Lung (tissue), 12 donors: Measurements from ENCODE around the gene CSNK2A1. TPM values are rescaled to one million over a fixed set of nuclear protein-coding genes. Genes with fewer than 3 reads are reported as not detected.
"Not testable (repeated sequence)": the region's sequence is repeated elsewhere in the genome, so short reads cannot be mapped to it uniquely, and the experiment has no call there.

ENCODE experiments used
- ATAC-seq: fragments of 200-7000 bp; cut with Tn5 transposase; one replicate; pipeline ENCODE4 v1.9.1; 2020; ENCODE audit warnings: moderate number of reproducible peaks; ENCODE audit not compliant: insufficient read depth, low FRiP score
- DNase-seq, 3 donors: peaks; one replicate each; pipeline ENCODE4 v3.0.0-alpha.2; 2013 to 2017
- H3K27ac ChIP-seq, 2 donors: one replicate each; pipeline ENCODE4 v1.5.1; 2013; ENCODE audit warnings: mild to moderate bottlenecking in 2 of 2, moderate library complexity in 2 of 2, control low read depth in 1 of 2, inconsistent platforms in 1 of 2, low read depth in 1 of 2, low read length in 1 of 2
- H3K27me3 ChIP-seq, 3 donors: one replicate each; pipeline ENCODE4 v1.5.1; 2013; ENCODE audit warnings: low read length in 2 of 3; ENCODE audit not compliant: control insufficient read depth in 3 of 3, insufficient read depth in 3 of 3
- H3K36me3 ChIP-seq, 4 donors: one replicate each; pipeline ENCODE4 v1.5.1; 2013; ENCODE audit warnings: low read length in 4 of 4, mild to moderate bottlenecking in 1 of 4, moderate library complexity in 1 of 4; ENCODE audit not compliant: control insufficient read depth in 4 of 4, insufficient read depth in 4 of 4
- H3K4me1 ChIP-seq, 5 donors: one replicate each; pipeline ENCODE4 v1.5.1; 2013; ENCODE audit warnings: low read length in 5 of 5, mild to moderate bottlenecking in 2 of 5, moderate library complexity in 1 of 5; ENCODE audit not compliant: control insufficient read depth in 5 of 5, insufficient read depth in 5 of 5
- H3K4me3 ChIP-seq: one replicate; pipeline ENCODE4 v1.5.1; 2013; ENCODE audit warnings: mild to moderate bottlenecking, control low read depth, moderate library complexity
- H3K9ac ChIP-seq, 2 donors: one replicate each; pipeline ENCODE4 v1.5.1; 2013; ENCODE audit warnings: low read length in 2 of 2, control low read depth in 1 of 2; ENCODE audit not compliant: insufficient read depth in 1 of 2
- H3K9me3 ChIP-seq, 4 donors: one replicate each; pipeline ENCODE4 v1.5.1; 2013; ENCODE audit warnings: low read length in 3 of 4, mild to moderate bottlenecking in 1 of 4, moderate library complexity in 1 of 4; ENCODE audit not compliant: control insufficient read depth in 4 of 4, insufficient read depth in 3 of 4
- WGBS, 2 donors: extraction: QIAGEN DNeasy Blood & Tissue Kit; methylation state at CpG; one replicate each; pipeline ENCODE4 v1.1.7; 2013; 5-methylcytosine and 5-hydroxymethylcytosine counted together
- polyA plus RNA-seq, 2 donors: library from polyadenylated mRNA; stranded (reverse); fragments of 200-250 nt; gene quantifications; one replicate each; pipeline ENCODE4 v1.2.1, GENCODE V29; 2013
- total RNA-seq, 2 donors: library from RNA; depleted of rRNA in 1 of 2; stranded (reverse); fragments of >200 nt in 1 of 2; gene quantifications; one replicate each; pipeline ENCODE4 v1.2.1, GENCODE V29; 2014 to 2021
- TF ChIP-seq, protein P1 (sequence below): IDR thresholded peaks from 2 replicates; pipeline ENCODE4 v1.5.1; 2012; ENCODE audit warnings: mild to moderate bottlenecking; ENCODE audit errors: control extremely low read depth, extremely low read depth
- donor health status: control.
- donor health status: control.
- donor health status: Bipolar disorder and iron deficiency.
- donor health status: healthy.
- donor health status: DM: yes; HTN: yes; CAD: no.

Gene CSNK2A1
- total and polyA plus RNA-seq, 4 donors: 20.5 to 186 (median 60.7) TPM

DNA sequence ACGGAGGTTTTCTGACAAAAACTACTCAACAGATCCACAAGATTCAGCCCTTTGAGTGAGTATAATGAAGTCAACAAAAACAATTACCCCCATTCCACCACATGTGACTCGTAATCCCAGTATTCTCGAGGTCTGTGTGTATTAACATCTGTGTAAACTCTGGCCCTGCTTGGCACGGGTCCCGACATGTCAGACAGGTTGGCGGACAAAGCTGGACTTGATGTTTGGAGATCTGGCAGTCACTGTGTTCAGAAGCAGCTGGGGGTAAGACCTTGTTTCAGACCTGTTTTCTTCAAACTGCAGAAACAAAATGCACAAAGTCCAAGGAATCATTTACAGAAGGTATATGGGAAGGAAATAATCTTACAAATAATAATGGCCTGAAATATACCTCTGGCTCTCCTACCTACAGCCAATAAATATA is 35.2 kb downstream of the CSNK2A1 start:
- DNase-seq, H3K9ac ChIP-seq, H3K27ac ChIP-seq, H3K4me3 ChIP-seq, ATAC-seq, H3K27me3 ChIP-seq, H3K9me3 ChIP-seq: not testable (repeated sequence)
- H3K36me3 ChIP-seq: peaks cover 5 to 22% (median 16%) of the 10 kb centered on the region in 4 donors
- 57 to 81% methylated on average over 4 to 6 of the region's 6 CpGs for WGBS, 2 donors
- peaks cover 0 to 25% (median 7%) of the 10 kb centered on the region in 5 donors for H3K4me1 ChIP-seq

- no peaks in the 10 kb centered on the region for H3K9me3 ChIP-seq
- no peak overlapping the region for H3K27ac ChIP-seq
- peaks cover 0 to 20% (median 7%) of the 10 kb centered on the region in 5 donors for H3K4me1 ChIP-seq
- 76 to 93% methylated on average over 7 of the region's 7 CpGs for WGBS, 2 donors
- no peaks in the 10 kb centered on the region for H3K27me3 ChIP-seq
- H3K36me3 ChIP-seq: peaks cover 6 to 27% (median 21%) of the 10 kb centered on the region in 4 donors
- H3K9ac ChIP-seq: no peak overlapping the region
- DNase-seq (no peak), ATAC-seq (no peak)
- H3K4me3 ChIP-seq: no peak overlapping the region
- TF ChIP-seq, protein P1, sequence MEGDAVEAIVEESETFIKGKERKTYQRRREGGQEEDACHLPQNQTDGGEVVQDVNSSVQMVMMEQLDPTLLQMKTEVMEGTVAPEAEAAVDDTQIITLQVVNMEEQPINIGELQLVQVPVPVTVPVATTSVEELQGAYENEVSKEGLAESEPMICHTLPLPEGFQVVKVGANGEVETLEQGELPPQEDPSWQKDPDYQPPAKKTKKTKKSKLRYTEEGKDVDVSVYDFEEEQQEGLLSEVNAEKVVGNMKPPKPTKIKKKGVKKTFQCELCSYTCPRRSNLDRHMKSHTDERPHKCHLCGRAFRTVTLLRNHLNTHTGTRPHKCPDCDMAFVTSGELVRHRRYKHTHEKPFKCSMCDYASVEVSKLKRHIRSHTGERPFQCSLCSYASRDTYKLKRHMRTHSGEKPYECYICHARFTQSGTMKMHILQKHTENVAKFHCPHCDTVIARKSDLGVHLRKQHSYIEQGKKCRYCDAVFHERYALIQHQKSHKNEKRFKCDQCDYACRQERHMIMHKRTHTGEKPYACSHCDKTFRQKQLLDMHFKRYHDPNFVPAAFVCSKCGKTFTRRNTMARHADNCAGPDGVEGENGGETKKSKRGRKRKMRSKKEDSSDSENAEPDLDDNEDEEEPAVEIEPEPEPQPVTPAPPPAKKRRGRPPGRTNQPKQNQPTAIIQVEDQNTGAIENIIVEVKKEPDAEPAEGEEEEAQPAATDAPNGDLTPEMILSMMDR: no peak
Observed at GRCh38 chr20:507761-508332, 35.7 kb downstream of the CSNK2A1 start.

GRCh38 chr20:507006-507758 is 36.4 kb downstream of the CSNK2A1 start:
- TF ChIP-seq, protein P1: no peak
- no peak overlapping the region for H3K4me3 ChIP-seq
- H3K36me3 ChIP-seq: peaks cover 8 to 29% (median 26%) of the 10 kb centered on the region in 4 donors
- DNase-seq (no peak), ATAC-seq (no peak)
- H3K27me3 ChIP-seq: no peaks in the 10 kb centered on the region
- H3K9ac ChIP-seq: no peak overlapping the region
- WGBS, 2 donors: 74 to 89% methylated on average over 7 of the region's 7 CpGs
- H3K27ac ChIP-seq: no peak overlapping the region
- H3K9me3 ChIP-seq: no peaks in the 10 kb centered on the region
- H3K4me1 ChIP-seq: peaks cover 0 to 16% (median 7%) of the 10 kb centered on the region in 5 donors

DNA sequence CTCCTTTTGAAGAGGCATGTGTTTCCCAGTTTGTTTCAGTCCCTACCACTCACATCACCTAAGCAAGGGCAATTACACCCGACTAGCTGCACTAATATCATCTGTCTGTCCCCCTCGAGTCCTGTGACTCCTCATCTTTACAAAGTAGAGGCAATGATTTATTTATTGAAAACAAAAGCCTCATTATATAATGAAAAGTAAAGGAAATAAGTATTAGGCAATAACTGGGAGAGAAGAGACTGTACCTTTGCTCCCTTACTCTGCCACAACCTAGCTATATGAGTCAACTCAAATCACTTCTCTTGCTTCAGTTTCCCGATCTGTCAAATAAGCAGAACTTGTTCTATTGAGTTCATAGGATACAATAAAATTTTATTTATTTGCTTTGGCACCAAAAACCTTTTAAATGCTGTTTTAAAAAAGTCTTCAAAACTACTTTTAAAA is 38.9 kb downstream of the CSNK2A1 start:
- H3K36me3 ChIP-seq: peaks cover 9 to 41% (median 36%) of the 10 kb centered on the region in 4 donors
- no peak for ATAC-seq

More for the DNA sequence above, 38.9 kb downstream of the CSNK2A1 start:
- peaks cover 0 to 9% (median 7%) of the 10 kb centered on the region in 5 donors for H3K4me1 ChIP-seq
- H3K27ac ChIP-seq: no peak overlapping the region
- no peaks in the 10 kb centered on the region for H3K9me3 ChIP-seq
- no peak overlapping the region for H3K9ac ChIP-seq
- no peak for DNase-seq
- H3K4me3 ChIP-seq: no peak overlapping the region
- TF ChIP-seq, protein P1: no peak
- 84 to 94% methylated on average over 3 of the region's 3 CpGs for WGBS, 2 donors
- H3K27me3 ChIP-seq: no peaks in the 10 kb centered on the region
